ENCODE measurements around the gene KRT73.
A peak's percentile ranks its signal among the peaks of the same experiment; 100 is the strongest.

KRT73 gene

DNA sequence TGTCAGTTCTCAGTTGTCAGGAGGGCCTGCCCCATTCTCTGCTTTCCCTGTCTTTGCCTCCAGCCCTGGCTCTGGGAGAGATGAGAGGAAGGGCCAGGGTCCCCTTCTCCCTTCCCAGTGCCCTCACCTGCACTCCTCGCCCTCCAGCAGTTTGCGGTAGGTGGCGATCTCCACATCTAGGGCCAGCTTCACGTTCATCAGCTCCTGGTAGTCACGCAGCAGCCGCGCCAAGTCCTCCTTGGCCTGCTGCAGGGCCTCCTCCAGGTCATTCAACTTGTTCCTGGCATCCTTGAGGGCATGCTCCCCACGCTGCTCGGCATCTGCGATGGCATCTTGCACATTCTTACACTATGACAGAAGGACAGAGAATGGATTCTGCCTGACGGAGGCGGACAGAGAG, 28.3 kb upstream of the KRT73 start:
- intact Hi-C loops (cut with DNase I), result no loop called here
- no peak for DNase-seq

DNA sequence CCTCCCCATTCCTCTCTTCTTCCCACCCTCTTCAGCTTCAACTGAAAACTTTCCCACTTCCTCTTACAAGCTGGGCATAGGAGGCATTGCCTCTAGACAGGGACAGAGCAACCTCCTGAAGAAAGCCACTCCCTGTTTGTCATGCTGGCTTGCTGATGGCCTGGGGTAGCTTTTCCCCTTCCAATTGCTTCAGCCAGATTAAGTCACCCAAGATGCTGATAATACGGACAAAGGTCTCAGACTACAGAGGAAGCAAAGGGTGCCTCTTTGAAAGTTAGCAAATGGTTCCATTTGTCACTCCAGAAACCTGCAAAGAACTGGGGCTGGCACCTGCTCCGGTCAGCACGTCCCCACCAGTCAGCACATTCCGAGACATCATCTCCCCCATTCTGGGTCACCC, 27.6 kb upstream of the KRT73 start:
- DNase-seq, result no peak
- intact Hi-C loops (cut with DNase I), result no loop called here

DNA sequence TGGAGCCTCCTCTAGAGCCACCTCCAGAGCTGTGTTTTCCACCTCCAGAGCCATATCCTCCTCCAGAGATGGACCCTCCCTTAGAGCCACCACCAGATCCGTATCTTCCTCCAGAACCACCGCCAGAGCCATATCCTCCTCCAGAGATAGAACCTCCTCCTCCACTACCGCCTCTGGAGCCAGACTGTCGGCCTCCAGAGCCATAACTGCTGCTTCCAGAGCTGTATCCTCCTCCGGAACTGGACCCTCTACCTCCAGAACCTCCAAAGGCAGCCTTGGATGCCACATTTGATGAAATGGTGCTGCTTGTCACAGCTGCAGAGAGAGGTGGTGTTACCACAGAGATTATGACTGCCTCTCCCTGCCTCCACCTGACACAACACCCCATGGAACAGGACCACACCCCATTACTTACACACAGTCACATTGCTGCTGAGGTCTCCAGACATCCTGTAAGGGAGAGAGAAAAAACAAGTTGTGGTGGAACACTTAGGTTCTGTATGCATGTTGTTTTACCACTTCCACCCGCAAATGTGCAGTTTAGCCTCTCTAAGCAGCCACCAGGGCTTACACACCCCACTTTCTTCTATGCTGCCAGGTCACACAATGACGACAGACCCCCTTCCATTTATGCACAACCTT, 26.9 kb upstream of the KRT73 start:
- intact Hi-C loops (cut with DNase I), result no loop called here
- DNase-seq, result no peak

DNA sequence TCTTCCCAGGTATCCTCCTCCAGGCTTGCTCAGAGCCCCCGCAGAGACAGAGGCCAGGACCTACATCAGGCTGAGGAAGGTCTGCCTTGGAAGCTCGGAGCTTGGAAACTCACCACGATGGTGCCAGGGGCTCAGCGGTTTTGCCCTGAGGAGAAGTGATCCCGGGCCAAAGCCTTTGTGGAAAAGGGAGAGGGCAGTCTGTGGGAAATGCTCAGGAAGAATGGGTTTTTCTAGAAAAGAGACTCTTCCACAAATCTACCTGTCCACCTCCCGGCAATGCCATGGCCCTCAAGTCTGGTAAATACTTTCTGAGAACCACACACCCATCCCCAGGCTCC, 25.7 kb upstream of the KRT73 start:
- intact Hi-C loops (cut with DNase I), result no loop called here

DNA sequence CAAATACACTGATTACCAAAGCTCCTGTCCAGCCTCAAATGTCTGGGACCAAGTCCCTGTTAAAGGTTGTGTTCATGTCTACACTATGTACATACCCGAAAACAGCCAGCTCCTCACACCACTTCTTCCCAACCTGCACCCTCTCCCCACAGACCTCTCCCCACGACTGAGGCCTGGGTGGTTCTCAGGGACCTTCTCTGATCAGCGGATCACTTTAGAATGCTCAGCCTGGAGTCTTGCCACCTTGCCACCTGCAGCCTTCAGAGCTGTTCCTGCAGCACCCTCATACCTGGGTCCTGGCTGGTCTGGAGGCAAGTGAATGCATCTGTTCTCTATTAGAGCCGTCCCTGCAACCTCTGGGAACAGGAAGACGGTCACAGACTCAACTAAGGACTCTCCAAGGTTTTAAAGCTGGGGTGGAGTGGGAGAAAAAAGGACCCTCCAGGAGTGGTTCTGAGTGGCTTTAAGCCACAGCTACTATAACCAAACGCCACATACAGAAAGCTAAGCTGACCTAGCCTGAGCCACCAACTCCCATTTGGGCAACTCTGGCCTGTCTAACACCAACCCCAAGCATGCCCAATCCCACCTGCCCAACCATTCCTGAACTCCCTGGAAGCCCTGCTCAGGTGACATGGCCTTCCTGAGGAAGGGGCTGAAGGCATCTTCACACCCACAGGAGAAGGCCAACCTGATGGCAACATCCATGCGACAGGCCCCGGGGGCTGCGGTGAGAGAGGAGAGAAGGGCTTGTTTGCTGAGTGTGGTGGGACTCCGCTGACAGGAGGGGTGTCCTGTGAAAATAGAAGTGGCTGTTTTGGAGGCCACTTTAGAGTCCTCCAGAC, 25.1 kb upstream of the KRT73 start:
- intact Hi-C loops (cut with DNase I), result no loop called here
- no peak for DNase-seq

More for the DNA sequence above, 25.7 kb upstream of the KRT73 start:
- no peak for DNase-seq

DNA sequence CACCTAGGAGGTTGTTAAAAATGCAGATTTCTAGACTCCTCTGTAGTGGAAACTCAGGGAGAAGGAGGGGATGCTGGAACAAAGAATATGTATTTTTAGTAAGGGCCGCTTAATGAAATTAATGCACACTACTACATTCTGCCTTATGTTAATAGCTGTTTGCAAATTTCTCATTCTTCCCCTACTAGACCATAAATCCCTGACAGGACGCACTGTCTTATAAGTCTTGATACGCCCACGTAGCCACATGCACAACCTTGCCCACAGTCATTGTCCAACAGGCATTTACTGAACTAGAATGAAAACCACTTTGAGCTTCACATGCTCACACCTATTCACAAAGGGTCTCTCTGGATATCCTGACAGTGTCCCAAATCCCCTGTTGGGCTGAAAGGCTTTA, 23.1 kb upstream of the KRT73 start:
- no peak for DNase-seq
- intact Hi-C loops (cut with DNase I), result no loop called here

DNA sequence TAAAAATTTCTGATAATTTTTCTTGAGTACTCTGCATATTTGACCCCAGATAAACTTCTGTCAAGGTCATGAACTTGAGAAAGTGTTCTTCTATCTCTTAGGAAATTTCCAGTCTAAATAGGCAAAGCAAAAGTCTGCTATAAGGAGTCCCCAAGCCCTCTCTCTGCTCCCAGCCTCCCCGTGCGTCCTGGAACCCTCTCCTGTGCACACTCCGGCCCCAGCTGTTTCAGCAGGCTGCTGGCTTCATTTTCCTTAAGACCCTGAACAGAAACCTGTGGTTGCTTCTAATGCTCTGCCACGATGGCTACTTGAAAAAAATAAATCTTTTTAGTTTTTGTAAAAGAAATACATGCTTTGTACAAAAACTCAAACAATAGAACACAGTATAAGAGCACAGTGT, 18.9 kb upstream of the KRT73 start:
- DNase-seq, result peak in 1 of 10 donors; percentile 8

DNA sequence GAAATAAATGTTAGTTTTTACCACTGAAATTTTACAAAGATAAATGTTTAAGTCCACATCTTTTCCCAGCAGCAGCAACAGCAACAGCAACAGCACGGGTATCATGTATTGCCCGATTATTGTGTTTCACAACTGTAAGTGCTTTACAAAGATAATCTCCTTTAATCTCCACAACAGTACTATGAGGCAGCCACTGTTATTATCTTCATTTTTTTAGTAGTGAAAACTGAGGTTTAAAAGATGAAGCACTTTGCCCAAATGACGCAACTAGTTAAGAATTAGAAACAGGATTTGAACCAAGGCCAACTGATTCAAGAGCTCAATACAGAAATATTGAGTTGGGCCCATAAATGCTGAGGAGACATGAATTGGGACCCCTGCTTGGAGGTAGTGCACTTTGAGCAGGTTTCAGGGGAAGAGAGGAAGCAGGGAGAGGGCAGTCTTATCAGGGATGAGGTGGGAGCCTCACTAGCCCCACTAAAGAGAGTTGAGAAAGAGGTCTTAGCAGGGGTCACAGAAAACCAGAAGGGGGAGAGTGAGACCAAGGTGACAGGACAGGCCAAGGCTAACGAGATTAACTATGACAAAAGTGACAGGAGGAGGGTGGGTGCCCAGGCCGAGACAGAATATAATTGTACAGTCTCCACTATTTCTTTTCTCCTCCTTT, 18.4 kb upstream of the KRT73 start:
- intact Hi-C loops (cut with DNase I), result no loop called here
- DNase-seq, result no peak

More for the DNA sequence above, 18.9 kb upstream of the KRT73 start:
- intact Hi-C loops (cut with DNase I), result no loop called here

DNA sequence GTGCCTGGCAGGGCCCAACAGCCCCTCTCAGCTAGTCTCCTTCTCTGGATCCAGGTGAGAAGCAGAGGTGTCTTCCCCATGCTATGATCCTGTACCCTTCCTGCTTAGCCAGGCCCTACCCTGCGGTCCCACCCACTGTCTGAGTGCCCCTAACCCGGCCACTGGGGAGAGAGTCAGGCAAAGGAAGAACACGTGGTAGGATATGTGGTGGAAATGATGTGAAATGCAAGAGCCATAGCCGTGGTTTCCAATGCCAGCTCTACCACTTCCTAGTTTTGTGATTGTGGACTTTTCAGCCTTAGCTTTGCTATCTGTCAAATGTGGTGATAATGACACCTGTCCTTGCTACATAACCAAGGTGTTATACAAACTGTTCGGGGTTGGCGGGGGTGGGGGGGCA, 17.8 kb upstream of the KRT73 start:
- intact Hi-C loops (cut with DNase I), result no loop called here
- peak in 1 of 10 donors; percentile 59 for DNase-seq

DNA sequence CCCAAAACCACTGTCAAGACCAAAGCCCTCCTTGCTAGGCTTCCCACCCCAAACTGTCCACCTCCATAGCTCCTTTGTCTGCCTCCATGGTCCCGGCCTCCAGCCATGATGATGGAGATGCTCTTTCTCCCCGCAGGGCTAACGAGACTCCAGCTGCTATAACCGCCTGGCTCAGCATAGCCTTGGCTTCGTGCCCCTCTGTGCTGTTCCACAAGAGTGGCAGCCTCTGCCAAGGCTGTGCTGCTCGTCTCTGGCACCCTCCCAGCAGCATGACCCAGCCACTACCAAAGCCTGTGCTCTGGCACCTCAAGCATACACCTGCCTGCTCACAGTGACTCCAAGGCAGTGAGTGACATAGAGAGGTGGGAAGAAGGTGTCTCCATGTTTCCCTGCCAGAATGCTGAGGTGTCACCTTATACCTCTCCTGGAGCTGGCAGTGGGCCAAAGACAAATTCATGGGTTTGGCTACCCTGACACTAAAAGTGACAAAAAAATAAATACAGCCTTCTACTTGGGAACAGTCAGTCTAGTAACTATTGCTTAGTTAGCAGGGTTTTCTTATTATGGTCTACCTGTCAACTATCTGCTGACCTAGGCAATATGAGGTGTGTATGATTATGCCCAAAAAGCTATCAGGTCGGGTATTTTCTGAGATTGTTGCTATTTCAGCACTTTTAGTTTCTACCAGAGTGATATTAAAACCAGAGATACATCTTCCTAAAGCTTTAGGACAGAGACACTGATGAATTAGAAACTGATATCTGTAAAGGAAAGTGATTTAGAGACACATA, 16.1 kb upstream of the KRT73 start:
- peak; percentile 58 to 96 (median 78) for DNase-seq
- intact Hi-C loops (cut with DNase I), result no loop called here

DNA sequence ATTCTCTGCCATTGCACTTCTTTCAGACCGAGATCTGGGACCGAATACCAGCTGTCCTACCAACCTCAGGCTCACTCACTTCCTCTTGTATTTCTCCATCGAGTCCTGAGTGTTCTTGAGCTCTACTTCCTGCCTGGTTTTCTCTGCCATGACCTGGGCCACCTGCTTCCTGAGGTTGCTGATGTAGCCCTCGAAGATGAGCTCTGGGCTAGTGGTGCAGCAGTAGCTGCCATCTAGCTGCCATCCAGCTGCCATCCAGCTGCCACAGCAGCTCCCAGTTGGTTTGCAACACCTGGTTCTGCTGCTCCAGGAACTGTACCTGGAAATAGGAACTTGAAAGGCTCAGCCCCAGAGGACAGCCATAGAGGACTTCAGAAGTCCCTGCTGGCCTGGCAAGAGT, 15.0 kb upstream of the KRT73 start:
- intact Hi-C loops (cut with DNase I), result no loop called here
- DNase-seq, result peak in 1 of 10 donors; percentile 41

DNA sequence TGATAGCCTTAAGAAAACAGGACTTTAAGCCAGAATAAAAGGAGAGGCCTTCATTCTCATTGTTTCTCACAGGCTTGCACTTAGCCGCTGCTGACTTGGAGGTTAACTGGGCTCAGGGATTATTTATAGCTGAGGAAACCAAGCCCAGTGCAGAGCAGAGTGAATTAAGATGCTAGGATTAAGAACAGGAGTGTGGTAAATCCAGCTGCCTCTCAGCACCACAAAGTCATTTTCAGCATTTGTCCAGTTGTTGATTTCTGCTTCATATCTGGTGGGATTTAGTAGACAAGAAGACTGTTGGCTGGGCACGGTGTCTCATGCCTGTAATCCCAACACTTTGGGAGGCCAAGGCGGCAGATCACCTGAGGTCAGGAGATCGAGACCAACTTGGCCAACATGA, 14.3 kb upstream of the KRT73 start:
- no peak for DNase-seq

DNA sequence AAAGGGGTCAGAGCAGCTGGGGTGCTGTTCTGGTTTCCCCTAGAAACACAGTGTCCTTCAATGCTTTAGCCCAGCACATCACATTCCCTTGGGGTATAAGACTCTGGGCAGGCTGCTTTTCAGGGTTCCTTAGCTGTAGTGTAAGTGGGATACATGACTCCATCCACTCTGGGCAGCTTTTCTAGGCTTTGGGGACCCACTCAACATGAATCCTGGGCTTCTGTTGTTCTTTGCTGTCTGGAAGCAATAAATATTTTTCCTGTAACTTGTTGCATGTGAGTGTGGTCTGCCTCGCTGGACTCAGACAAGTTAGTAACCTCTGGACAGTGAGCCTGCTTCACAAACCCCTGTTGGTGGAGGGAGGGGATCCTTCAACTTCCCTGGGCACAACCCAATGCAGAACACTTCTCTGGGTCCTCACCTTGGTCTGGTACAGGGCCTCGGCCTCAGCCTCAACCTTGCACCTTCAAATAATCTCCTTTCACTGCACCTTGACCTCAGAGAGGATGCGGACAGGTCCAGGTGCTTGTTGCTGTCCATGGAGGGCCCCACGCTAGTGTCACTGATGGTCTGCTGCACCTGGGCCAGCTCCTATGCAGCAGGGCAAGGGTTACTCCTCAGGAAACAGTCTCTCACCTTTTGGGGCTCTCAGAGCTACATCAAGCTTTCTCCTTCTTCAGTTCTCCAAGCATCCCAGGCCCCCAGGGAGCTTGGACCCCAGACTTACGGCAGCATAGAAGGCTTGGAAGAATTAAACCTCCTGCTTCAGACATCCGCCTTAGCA, 13.5 kb upstream of the KRT73 start:
- DNase-seq, result peak in 2 of 10 donors; percentile 18 to 61
- intact Hi-C loops (cut with DNase I), result no loop called here

More for the DNA sequence above, 14.3 kb upstream of the KRT73 start:
- intact Hi-C loops (cut with DNase I), result no loop called here

DNA sequence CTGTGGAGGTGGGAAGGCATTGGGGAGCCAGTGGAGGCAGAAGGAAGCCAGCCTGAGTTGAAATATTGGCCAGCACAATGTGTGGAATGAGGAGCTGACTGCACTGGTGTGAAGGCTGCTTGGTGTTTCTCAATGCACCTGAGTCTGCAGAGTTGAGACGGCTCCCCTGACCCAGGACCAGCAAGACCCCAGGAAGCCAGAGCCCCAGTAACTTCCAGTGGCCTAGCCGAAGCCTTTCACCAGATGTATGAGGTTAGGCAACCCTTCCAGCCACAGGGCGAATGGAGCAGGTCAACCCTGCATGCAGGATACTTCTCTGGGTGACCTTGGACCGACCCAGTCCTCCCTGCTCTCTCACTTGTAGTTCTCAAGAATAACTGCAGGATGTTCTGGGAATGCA, 12.9 kb upstream of the KRT73 start:
- intact Hi-C loops (cut with DNase I), result no loop called here
- peak in 2 of 10 donors; percentile 57 to 68 for DNase-seq

DNA sequence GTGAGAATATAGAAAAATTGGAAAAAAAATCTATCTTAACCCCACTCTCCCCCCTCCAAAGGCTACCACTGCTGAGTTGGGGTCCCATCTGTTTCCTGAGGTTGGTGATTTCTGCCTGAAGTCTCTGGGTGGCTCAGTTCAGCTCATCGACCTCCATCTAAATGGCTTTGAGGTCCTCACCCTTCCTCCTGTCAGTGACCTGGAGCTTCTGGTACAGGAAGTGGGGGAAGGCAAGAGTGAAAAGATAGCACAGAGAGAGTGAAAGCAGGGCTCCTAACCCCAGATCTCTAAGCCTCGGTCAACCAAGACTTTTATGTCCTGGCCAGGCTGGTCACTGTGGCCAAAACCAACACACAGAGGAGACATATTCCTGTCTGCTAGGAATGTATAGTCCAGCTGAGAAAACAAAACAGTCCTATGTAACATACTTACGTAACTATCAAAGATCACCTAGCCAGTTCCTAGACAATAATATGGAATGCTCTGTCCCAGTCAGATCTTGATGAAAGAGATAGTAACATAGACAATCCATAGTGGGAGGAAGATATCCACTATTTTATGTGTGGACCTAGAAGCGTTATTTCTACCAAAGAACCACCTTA, 12.3 kb upstream of the KRT73 start:
- intact Hi-C loops (cut with DNase I), result no loop called here
- no peak for DNase-seq

DNA sequence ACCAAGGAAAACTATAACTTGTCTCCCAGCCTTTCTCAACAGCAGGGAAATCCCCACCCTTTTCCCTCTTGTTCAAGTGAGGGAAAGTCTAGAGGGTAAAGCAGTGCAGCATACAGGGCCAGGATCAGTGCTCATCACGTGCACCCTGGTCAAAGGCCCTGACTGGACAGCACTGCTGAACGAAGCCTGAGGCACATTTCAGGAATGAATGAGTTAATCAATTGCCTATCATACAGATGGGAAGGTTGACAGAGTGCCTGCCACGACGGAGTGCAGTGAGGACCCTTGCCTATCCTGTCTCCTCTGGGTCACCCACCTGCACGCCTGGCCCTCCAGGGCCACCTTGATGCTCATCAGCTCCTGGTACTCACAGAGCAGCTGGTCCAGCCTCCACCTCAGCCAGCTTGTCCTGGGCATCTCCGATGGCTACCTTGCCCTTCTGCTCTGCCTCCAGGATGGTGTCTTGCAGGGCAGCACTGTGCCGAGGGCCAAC, 11.7 kb upstream of the KRT73 start:
- intact Hi-C loops (cut with DNase I), result no loop called here
- DNase-seq, result no peak

DNA sequence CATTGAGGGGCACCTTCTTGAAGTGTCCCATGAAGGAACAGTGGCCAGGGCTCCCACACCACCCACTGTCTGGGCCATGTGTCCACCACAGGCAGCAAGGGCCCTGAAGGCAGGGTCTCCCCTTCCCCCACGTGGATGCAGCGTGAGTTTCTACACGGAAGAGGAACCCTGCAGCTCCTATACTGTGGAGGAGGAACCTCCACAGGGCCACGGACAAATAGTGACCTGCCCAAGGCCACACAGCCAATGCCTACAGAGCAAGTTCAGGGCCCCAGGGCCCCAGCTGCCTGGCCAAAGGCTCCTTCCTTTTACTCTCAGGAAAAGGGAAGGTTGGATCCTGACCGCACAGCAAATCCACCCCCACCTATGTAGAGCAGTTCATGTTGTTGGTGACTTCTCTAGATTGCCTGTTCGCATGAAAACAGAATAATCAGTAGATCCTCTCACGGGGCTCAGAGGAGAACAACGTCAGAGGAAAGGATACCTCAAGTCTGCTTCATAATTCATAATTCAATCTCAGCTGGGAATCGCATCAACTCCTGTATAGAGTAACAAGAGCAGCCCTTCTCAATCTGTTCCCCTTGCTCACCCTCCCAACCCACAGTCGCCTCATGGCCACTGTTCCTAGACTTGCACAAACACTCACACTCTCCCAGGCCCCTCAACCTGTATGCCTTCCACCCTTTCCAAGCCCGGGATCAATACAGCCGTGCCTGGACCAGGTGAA, 11.1 kb upstream of the KRT73 start:
- intact Hi-C loops (cut with DNase I), result no loop called here
- peak in 1 of 10 donors; percentile 70 for DNase-seq

DNA sequence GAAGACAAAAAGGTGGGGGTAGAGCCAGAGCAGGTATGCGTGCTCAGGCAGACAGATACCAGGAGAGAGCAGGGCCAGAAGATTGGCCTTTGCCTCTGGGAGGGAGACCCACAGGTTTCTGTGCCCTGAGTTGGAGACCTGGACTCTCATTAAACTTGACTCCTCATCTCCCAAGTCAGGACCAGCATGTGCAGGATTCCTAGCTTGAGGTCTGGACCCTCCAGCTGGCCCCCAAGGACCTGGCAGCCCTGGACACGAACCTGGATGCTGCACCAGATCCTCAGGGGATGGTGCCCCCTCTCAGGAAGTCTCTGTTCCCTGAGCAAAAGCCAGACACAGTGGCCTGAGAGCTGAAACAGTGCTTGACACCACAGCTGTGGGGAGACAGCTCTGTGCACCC, 10.5 kb upstream of the KRT73 start:
- DNase-seq, result peak in 1 of 10 donors; percentile 52

DNA sequence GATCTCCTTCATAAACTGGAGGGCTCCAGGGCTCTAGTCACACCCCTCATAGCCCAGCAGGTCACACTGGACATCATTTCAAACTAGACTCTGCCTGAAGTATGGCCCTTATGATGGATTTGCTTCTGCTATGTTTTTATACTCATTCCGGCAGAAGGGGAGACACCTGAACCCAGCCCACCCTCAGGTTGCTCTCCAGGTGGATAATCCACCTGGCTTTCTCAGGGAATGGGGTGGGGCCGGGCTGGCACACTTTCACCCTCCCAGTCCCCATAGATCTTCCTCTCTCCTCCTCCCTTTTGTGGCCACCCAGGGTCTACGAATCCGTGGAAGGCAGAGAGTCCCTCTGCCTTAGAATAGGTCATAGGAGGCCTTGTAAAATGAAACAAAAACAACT, 9.8 kb upstream of the KRT73 start:
- no peak for DNase-seq
- intact Hi-C loops (cut with DNase I), result no loop called here

More for the DNA sequence above, 10.5 kb upstream of the KRT73 start:
- intact Hi-C loops (cut with DNase I), result no loop called here
